Stromal cell of bone marrow (primary cell): ENCODE data around the gene AKR1E2.

Experiments
- DNase-seq: peaks from one replicate; pipeline ENCODE4 v3.0.0-alpha.2; 2012; ENCODE audit warnings: low read depth

AKR1E2 gene

DNA sequence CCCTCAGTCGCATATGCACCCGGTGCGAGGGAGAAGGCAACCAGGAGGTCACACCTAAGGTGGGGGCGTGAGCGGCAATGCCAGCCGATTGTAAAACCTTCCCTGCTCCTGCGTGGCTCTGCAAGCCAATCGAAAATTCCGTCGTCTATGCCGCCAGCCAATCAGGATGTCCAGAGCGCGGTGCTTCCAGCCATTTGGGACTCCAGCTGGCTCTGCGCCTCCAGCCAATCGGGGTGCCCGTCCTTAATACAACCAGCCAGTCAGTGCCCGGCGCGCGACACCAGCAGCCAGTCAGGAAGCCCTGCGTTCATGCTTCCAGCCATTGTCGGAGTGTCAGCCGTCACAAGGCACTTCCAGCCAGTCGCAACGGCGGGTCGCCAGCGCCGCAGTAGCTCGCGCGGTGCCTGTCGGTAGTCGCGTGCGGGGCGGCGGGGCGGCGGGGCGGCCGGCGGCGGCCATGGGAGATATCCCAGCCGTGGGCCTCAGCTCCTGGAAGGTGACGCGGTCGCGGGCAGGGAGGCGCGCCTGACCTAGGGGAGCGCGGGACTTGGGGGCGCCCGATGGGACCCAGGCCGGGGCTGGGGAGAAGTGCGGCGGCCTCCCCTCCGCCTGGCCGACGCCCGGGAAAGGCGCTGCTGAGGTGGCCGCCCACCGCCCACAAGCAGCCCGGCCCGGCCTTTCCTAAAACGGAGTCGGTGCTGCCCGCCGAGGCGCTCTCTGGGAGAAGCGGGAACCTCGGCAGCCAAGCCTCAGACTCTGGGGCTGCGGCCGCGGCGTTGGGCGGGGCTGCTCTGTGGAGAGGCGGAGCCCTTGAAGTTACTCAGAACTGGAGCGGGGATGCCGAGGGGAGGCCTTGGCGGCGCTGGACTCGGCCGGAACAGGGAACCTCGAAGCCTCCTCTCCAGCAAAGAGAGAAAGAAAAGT is at the start of gene AKR1E2:
TSS of gene AKR1E2 (plus strand) at position 340 of the 924 bp plus-strand sequence. CDS start at position 458, 118 bp downstream.
- peak; percentile 86 for DNase-seq

DNA sequence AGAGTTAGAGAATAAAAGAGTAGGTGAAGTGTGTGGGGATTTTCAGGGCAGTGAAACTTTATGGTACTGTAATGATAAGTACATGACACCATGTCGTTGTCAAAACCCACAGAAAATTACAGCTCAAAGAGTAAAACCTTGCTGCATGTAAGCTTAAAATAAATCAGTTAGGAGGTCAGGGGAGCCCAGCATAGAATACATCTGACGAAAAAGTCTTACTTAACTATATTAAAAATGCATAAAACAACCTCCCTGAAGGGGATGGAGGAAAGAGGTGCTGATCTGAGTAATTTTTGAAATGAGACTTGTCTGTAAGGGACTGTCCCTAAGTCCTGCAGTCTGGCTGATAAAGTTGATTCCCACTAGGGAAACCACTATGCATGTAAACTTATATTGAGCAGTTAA is 49.8 kb upstream of the AKR1E2 start:
- DNase-seq: no peak

DNA sequence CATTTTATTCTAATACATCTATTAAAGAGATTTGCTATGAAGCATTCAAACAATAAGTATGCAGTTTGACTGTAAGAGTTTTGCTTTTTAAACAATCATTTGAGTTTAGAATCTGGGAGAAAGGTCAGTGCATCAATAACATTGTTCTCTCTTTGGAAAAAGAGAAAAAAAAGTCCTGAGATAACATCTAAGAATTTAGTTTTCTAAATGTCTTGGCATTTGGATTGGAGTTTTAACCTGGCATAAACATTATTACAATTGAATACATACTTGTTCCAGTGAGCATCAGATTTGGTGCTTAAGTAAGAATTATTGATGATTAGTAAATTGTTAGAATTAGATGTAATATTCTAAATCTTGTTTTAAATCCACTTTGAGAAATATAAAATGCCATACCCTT is 47.2 kb upstream of the AKR1E2 start:
- no peak for DNase-seq

DNA sequence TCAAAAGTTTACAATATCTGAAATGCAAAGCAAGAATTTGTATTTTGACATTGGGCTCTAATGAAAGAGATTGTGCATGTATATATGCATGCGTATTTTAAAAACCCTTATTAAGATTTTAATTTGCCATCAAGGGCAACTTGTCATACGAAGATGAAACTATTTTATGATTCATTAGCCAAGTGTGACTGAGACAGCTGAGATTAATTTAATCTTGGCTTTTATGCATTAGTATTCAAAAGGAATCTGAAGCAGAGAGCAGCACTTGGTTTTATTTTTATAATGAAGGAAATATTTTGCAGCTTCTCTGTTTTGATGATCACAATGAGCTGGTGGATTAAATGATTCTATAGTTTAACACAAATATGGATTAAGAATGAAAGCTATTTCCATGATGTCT is 45.9 kb upstream of the AKR1E2 start:
- DNase-seq: no peak

DNA sequence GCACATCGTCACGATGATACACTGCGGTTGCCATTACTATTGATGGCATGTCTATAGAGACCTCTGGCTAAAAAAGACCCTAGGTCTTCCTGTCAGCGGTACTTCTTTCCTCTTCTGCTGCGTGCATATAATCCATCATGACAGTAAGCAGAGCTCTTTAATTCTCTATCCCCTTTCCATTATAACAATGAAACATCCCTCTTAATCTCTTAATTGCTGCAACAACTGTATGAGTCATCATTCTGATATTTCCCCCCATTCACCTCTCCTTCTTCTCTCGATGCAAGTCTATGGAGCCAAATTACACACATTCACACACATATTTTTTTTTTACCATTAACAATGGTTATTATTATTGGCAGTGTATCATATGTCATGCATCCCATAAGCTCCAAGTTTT is 45.2 kb upstream of the AKR1E2 start:
- DNase-seq: no peak

DNA sequence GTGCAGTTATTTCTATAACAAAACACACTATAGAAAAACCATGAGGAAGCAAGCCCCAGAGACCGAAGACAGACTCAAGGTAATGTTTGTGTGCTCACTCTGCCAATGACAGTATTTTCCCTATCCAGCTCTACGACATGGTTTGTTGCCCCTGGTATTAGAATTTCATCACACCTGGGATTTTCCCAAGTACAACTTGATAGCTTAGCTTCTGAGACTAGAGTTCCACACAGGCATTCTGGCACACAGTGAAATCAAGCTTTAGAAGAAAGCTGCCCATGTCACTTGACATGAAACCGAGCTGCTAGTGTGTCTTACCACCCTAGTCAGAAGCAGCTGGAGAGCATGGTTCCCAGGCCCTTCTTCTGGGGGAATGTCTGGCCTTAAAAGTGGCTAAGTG is 44.1 kb upstream of the AKR1E2 start:
- no peak for DNase-seq

DNA sequence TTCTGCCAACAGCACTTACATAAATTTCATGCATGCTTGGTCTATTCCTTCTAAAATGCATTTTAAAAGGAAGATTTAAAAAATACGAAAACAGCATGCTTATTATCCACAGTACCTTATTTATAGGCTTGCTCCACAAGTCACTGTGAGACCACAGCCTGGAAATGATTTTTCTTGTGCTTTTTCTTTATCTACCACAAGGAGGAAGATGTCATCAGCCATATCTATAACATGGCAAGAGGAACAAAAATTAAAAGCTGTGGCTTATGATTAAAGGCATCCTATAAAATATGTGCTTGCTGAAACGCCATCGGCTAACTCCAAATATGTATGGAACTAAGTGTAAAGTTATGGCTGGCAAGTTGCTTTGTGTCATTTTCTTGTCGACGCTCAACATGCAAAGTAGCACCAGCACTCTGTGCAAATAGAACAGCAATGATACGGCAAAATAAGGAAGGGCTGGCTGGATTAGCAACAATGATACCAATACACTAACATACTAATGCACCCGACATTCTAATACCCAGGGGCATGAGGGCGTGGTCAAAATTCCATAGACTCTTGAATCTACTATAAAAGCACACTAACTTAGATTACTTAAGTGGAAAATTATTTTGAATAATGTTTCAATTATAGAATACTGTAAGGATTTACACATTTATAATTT is 41.2 kb upstream of the AKR1E2 start:
- DNase-seq: no peak

DNA sequence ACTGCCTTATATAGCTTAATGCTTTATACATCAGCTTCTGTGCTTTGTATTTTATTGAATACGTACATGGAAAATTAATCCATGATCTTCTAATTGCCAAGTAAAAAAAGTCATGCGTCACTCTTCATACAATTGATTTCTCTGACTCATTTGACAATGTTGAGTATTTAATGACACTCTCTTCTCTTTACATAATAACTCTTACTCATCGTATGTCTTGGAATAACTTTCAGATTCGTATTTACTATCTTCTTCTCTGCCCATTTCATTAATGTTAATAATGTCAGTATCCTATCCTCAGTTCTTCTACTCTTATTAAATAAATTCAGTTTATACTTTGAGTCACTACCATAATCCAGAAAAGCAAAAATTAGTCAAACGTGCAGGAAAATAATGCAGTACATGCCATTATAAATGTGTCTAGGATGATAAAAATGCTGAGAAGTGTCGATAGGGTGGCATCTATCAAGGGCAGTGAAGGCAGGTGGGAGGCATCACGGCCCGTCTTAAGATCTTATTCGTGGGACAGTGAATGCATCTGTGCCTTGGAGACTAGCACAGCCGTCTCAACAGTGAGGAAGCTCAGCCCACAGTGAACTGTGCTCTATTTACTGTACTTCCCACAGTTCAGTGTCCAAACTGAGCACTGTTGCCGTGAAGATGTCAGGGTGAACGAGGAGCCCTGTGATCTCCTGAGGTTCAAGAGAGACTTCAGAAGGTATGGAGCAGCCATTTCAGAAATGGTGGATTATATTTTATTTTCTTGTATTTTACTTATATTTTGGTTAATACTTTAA is 39.8 kb upstream of the AKR1E2 start:
- DNase-seq: no peak

DNA sequence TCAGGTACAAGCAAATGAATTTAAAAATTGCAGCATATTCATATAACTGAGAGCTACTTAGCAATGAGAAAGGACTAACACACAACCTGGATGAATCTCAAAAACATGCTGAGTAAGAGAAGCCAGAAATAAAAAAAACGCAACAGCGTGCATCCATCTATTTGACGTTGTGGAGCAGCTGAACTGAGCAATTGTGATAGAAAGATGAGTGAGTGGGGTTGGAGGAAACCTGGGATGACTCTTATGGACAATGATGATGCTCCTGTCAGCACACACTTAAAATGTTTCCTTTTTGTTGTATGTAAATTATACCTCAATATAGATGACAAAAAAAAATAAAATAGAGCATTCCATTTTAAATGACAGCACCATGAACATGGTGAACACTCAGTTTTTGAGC is 36.0 kb upstream of the AKR1E2 start:
- DNase-seq: no peak

DNA sequence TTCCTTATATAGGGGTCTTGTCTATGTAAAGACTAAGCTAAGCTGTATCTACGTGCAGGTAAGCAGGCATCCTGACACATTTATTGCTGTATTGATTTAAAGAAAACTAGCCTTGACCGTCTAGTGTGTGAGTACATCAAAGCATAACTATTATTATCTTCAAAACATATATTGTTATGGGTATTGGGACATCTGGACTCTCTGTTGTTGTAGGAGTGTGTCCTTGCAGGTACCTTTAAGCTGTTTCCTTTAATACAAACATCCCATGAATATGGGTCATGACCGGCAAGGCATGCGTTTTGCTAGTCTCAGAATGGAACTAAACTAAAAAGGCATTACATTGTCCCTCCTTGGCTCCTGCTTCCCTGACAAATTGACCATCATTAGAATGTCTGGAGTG is 35.1 kb upstream of the AKR1E2 start:
- DNase-seq: no peak

DNA sequence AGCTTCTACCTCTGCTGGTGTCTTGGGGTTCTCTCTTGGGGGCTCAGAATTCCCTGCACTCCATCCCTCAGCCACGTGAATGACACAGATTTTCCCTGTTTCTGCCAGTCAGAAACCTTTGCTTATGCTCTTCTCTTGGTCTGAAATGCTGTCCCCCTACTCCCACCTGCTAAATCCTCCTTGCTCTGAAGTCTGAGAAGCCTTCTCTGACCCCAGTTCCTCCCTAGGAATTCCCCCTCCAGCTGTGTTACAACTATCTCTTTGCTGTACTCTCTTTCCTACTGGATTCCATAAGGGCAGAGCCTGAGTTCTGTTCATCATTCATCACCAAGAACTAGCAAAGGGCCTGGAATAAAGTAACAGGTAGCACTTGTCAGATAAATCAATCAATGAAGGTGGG is 33.6 kb upstream of the AKR1E2 start:
- no peak for DNase-seq

DNA sequence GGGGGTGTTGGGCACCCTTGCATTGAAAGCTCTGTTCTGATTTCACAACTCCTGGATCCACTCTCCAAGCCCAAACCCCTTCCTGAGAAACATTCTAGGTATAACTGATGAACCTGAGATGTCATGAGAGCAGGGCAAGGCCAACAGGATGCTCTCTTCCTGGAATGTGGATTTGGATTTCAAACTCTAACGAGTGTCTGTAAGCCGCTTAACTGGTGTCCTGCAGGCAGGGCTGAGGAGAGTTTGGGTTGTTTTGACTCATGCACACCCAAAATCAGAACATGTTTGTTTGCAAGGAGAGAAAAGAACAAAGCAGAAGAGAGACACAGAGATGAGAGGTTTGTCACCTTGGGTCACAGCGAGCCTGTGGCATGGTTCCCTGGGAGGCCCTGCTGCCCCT is 24.6 kb upstream of the AKR1E2 start:
- no peak for DNase-seq

DNA sequence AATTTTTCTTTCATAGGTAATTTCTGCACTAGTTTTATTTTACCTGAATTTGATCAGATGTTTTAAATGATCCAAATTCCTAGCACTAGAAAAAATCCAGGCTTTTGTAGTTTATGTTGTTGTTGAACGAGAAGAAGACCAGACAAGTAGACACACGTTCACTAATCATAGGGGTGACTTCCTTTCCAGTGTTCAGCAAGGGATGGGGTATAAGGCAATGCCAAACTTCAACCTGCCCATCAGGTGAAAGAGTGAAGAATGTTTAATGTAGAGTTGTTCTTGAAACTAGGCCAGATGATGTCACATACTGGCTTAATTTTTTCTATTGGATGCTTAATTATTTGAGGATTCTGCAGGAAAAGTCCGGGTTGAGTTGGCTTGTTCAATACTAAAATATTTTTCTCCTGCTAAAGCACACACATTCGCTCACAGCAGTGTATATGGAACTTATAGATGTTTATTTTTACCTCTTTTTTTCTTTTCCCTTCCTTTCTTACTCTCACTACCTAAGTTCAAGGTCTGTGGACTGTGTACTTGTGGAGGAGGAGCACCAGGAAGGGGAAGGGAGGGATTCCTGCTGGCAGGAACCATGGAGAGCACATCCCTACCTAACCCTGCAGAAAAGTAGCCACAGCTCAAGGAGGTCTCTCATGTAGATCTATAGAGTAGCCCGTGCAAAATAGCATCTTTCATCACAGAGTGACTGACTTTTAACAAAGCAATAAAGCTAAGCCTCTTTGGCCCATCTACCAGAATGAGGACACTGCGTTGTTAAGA is 23.1 kb upstream of the AKR1E2 start:
- DNase-seq: no peak

DNA sequence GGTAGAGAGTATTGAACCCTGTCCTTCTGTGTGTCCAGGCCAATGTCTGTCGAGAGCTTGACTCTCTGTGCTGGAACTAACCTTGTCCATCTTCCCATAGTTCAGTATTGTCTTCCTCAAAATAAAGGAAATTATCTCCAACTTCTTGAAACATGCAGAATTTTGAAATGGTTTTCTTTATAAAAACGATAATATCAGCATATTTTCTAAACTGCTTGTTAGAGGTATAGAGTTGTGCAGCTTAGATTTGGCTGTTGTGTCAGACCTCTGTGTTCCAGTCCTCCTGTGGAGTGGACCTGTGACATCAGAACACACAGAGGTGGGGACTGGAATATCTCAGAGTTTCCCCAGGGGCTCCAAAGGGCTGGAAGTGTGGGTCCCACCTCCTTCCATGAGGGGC is 22.2 kb upstream of the AKR1E2 start:
- DNase-seq: no peak

DNA sequence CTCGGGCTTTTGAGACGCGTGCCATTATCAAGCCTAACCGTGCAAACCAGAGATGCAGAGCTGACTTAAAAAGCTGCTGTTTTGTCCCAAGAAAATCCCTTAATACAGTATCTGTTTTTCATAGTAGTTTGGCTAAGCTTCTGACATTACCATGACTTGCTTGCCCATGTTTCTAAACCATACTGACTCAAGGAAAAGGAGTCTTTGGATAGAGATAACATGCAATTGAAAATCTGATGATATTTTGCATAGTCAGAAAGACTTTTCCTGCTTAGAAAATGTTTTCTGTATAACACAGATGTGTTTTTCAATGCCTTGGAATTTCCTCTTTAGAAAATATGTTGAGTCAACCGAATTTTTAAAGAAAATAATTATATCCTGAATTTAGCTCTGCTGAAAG is 21.5 kb upstream of the AKR1E2 start:
- DNase-seq: peak; percentile 36

DNA sequence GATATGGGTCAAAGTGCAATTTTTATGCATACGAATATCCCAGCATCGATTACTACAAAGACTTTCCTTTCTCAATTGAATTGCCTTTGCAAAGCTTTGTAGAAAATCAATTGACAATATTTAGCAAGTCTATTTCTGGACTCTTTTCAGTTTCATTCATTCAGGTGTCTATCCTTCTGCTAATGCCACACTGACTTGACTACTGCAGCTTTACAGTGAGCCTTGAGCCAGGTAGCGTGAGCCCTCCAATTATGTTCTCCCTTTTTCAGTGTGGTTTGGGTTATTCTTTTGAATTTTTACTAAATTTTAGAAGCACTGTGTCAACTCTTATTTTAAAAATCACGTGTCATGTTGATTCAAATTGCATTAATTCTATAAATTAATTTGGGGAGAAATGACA is 19.5 kb upstream of the AKR1E2 start:
- DNase-seq: no peak

DNA sequence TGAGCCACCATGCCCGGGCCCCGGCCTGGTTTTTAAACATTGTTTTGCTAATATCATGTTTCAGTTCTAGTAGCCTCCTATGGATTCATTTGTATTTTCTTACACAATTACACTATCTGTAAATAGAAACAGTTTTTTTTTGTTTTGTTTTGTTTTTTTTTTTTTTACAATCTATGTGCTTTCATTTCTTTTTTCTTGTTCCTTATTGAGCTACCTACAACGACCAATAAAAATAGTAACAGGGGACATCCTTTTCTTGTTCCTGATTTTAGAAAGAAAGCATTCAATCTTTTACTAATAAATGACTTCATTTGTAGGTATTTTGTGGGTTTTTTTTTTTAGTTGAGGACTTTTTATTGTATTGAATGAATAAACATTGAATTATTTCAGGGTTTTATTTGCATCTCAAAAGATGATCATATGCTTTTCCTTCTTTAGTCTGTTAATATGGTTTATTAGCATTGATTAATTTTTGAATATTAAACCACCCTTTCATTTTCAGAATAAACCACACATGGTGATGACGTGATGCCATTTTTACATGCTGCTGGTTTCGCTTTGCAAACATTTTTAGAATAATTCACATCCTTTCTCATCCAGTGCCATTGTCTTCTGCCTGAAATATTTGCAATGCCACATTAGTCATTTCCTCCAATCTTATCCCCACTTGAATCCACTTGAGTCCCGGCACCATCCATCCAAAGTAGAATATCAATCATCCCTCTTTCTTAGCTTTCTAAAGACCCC is 18.1 kb upstream of the AKR1E2 start:
- DNase-seq: peak; percentile 40

DNA sequence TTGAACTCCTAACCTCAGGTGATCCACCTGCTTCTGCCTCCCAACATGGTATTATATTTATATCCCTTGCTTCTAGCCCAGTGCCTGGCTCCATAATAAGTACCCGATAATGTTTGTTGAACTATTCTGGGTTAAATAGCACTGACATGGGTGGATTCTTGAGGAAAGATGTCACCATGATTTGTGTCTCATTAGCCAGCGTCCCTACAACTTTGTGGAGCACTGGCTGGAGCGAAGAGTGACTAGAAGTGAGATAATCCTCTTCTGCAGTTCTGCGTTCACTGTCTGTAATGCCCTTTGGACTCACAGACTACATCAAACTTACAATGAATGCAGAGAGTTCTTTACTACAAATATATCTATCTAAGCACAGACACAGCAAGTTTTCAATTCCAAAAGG is 16.9 kb upstream of the AKR1E2 start:
- DNase-seq: no peak

DNA sequence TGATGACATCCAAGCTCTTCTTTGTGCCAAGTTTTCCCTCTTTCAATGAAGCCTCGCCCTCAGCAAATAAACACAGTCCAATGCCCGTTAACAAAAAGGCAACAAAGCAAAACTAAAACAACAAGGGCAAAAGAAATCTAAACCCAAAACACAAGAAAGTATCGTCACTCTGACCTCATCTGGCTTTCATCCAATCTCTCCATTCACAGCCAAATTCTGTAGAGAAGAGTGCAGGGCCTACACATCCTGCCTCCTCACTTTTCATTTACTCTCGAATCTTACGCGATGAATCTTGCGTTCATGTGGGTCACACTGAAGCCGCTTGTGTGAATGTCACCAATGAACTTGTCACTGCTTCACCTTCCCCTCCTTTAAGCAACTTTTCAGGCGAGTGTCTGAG is 15.9 kb upstream of the AKR1E2 start:
- peak; percentile 25 for DNase-seq

DNA sequence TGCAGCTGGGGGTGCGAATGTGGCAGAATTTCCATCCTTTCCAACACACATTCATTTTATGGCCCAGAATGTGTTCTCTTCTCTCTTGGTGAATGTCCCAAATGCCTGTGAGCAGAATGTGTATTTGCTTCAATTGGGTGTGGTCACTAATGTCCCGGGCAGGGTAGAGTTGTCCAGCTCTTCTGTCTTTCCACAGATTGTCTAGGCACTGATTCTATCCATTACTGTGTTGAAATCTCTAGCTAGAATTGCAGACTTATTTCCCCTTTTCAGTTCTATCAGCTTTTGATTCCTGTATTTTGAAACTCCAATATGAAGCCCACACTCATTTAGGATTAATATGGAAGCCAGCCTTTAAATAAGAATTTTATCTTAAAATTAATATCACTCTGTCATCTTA is 14.0 kb upstream of the AKR1E2 start:
- no peak for DNase-seq

DNA sequence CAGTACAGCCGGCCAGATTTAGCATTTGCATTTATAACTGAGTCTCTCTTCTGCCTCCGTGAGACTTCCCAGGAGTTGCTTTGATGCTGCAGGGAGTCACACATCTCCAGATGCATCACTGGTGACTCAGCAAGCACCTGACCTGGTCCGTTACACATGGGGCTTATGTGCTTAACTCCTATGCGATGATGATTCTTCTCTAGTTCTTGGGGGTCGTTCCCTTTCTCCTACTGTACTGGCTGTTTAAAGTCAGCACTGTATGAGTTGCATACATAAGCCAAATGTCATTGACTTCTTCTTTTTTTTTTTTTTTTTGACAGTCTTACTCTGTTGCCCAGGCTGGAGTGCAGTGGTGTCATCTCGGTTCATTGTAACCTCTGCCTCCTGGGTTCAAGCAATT is 13.0 kb upstream of the AKR1E2 start:
- peak; percentile 42 for DNase-seq
